A549 (cell line): Measurements from ENCODE around the gene FAM3A.

Experiments
- CHD2 ChIP-seq: fragments of 150-350 bp; IDR thresholded peaks from 2 replicates; pipeline ENCODE4 v1.6.1; 2014; ENCODE audit warnings: low read length; ENCODE audit not compliant: partially characterized antibody
- CHD4 ChIP-seq: fragments of 200-600 bp; sonication (generic); IDR thresholded peaks from 2 replicates; pipeline ENCODE4 v1.6.1; 2016; ENCODE audit warnings: antibody characterized with exemption, mild to moderate bottlenecking, borderline replicate concordance
- EP300 ChIP-seq, 2 experiments: fragments of >200 bp; sonication (Bioruptor Twin); formaldehyde crosslinking; IDR thresholded peaks; 2 replicates in 1 of 2; 3 replicates in 1 of 2; pipeline ENCODE4 v1.6.1; 2016 to 2017
- HDAC2 ChIP-seq: fragments of 200-600 bp; sonication (generic); IDR thresholded peaks from 2 replicates; pipeline ENCODE4 v1.6.1; 2016
- JUN ChIP-seq, 2 experiments: fragments of >200 bp; sonication (Bioruptor Twin); formaldehyde crosslinking; IDR thresholded peaks; 2 replicates in 1 of 2; 3 replicates in 1 of 2; pipeline ENCODE4 v1.6.1; 2016 to 2017
- NFE2L2 ChIP-seq: fragments of 150-350 bp; conservative IDR thresholded peaks from 2 replicates; pipeline ENCODE4 v1.6.1; 2014; ENCODE audit warnings: low read length
- PHF8 ChIP-seq: fragments of 200-600 bp; sonication (generic); IDR thresholded peaks from 2 replicates; pipeline ENCODE4 v1.6.1; 2016; ENCODE audit warnings: low read depth, mild to moderate bottlenecking, antibody characterized with exemption, moderate library complexity, borderline replicate concordance
- POLR2A ChIP-seq: IDR thresholded peaks from 2 replicates; pipeline ENCODE4 v1.6.1; 2012; ENCODE audit warnings: mild to moderate bottlenecking, low read length
- REST ChIP-seq: fragments of 200-600 bp; sonication (generic); IDR thresholded peaks from 2 replicates; pipeline ENCODE4 v1.6.1; 2016; ENCODE audit warnings: antibody characterized with exemption, mild to moderate bottlenecking, moderate library complexity
- RFX5 ChIP-seq: fragments of 450-650 bp; IDR thresholded peaks from 2 replicates; pipeline ENCODE4 v1.7.1; 2014; ENCODE audit warnings: antibody characterized with exemption, mild to moderate bottlenecking, moderate library complexity
- SREBF2 ChIP-seq: fragments of 450-650 bp; IDR thresholded peaks from 2 replicates; pipeline ENCODE4 v1.6.1; 2014; ENCODE audit warnings: mild to moderate bottlenecking, moderate library complexity
- ZC3H11A ChIP-seq: fragments of 450-650 bp; IDR thresholded peaks from 2 replicates; pipeline ENCODE4 v1.6.1; 2014; ENCODE audit warnings: antibody characterized with exemption, mild to moderate bottlenecking
- ZFP36 ChIP-seq: fragments of 450-650 bp; IDR thresholded peaks from 2 replicates; pipeline ENCODE4 v1.6.1; 2014; ENCODE audit warnings: borderline replicate concordance; ENCODE audit not compliant: partially characterized antibody
- TF ChIP-seq, protein P1 (sequence below): fragments of >200 bp; sonication (Bioruptor Twin); formaldehyde crosslinking; IDR thresholded peaks from 3 replicates; pipeline ENCODE4 v1.5.1; 2016

DNA sequence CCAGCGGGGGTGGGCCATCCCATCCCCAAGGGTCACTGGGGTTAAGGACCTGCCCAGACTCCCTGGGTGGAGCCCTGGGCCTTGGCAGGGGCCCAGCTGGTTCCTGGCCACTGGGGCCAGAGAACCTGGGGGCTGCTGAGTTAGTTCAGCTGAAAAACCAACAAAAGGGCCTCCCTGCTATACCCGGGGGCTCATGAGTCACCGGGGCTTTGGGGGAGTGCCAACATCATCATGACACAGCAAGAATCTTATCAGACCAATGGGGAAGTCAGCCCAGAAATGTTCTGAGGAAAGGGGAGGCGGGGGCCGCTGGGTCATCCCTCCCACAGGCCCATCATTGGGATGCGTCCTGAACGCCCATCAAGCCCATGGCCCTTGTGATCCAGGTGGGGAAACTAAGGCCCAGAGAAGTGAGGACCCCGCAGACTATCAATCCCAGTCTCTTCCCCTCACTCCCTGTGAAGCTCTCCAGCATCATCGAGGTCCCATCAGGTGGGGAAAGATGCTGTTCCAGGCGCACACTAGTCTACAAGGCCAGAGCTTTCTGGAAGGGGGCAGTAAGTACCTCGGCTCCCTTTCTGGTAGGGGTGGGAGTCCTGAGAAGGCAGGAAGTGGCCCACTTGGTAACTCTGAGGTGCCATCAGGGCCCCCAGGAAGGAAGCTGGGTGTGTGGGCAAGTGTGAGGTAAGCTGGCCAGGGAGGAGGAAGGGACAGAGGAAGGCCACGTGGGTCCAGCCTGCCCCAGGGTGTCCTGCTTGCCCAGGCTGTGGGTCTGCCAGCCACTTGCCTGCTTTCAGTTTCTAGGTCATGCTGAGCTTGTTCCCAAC, 26.1 kb upstream of the FAM3A start:
- TF ChIP-seq REST, result no peak
- TF ChIP-seq, protein P1, sequence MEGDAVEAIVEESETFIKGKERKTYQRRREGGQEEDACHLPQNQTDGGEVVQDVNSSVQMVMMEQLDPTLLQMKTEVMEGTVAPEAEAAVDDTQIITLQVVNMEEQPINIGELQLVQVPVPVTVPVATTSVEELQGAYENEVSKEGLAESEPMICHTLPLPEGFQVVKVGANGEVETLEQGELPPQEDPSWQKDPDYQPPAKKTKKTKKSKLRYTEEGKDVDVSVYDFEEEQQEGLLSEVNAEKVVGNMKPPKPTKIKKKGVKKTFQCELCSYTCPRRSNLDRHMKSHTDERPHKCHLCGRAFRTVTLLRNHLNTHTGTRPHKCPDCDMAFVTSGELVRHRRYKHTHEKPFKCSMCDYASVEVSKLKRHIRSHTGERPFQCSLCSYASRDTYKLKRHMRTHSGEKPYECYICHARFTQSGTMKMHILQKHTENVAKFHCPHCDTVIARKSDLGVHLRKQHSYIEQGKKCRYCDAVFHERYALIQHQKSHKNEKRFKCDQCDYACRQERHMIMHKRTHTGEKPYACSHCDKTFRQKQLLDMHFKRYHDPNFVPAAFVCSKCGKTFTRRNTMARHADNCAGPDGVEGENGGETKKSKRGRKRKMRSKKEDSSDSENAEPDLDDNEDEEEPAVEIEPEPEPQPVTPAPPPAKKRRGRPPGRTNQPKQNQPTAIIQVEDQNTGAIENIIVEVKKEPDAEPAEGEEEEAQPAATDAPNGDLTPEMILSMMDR, result no peak
- no peak for TF ChIP-seq RFX5
- TF ChIP-seq EP300 (IDR thresholded peaks at IDR 0.05), result peak; percentile 89 to 92; a peak in 4 of 5 replicates
- TF ChIP-seq SREBF2, result no peak
- TF ChIP-seq POLR2A, result no peak
- peak; percentile 99 for TF ChIP-seq NFE2L2
- no peak for TF ChIP-seq PHF8
- TF ChIP-seq ZC3H11A, result no peak
- TF ChIP-seq CHD4, result no peak
- TF ChIP-seq JUN (IDR thresholded peaks at IDR 0.05), result peak; percentile 75 to 82; a peak in 3 of 5 replicates
- no peak for TF ChIP-seq CHD2
- no peak for TF ChIP-seq ZFP36
- no peak for TF ChIP-seq HDAC2
